ENCODE measurements around the gene LAPTM4A. TPM values are rescaled to one million over a fixed set of nuclear protein-coding genes. Genes with fewer than 3 reads are reported as not detected.

LAPTM4A gene
- total RNA-seq, 1 donor from 2014 or later = 141 TPM

GRCh38 chr2:20044778-20045177 is 6.7 kb downstream of the LAPTM4A start:
- Histone ChIP-seq H3K4me3 (ENCODE audit: low read depth, low read length) (no peak overlapping the region), H3K27me3 (ENCODE audit: control insufficient read depth, insufficient read depth, low read length) (no peaks in the 10 kb centered on the region), H3K36me3 (ENCODE audit: control insufficient read depth, insufficient read depth, low read length) (no peaks in the 10 kb centered on the region)
- no peak for DNase-seq (ENCODE audit: low read depth)
- no peak for TF ChIP-seq CTCF (IDR thresholded peaks at IDR 0.05; ENCODE audit: insufficient read depth, low read length, poor library complexity, severe bottlenecking)

GRCh38 chr2:20042531-20042930 is 8.9 kb downstream of the LAPTM4A start:
- no peak overlapping the region for H3K4me3 ChIP-seq (ENCODE audit: low read depth, low read length)
- no peaks in the 10 kb centered on the region for H3K27me3 ChIP-seq (ENCODE audit: control insufficient read depth, insufficient read depth, low read length)
- no peak for DNase-seq (ENCODE audit: low read depth)
- no peak for TF ChIP-seq CTCF (IDR thresholded peaks at IDR 0.05; ENCODE audit: insufficient read depth, low read length, poor library complexity, severe bottlenecking)
- H3K36me3 ChIP-seq (ENCODE audit: control insufficient read depth, insufficient read depth, low read length) = no peaks in the 10 kb centered on the region

DNA sequence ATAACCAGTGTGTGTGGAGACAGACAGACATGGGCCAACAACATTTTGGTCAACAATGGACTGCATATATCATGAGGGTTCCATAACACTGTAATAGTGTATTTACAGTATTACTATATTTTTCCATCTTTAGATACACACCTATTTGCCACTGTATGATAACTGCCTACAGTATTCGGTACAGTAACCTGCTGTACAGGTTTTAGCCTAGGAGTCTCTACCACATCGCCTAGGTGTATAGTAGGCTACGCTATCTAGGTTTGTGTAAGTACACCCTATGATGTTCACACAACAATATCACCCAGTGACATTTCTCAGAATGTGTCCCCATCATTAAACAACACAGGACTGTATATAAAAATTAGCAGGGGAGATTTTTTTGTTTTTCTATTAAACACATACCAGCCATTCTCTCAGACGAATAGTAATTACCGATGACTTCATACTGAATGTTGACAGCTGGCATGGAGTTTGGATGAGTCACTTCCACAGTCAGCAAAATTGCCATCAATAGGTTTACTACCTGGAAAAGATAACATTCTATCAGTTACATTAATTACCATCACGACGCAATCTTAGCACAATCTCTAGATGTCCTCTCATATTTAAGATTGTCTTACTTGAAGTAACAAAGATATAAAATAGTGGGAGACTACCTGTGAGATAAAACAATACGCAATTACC is 10.8 kb downstream of the LAPTM4A start:
- Histone ChIP-seq H3K36me3 (ENCODE audit: control insufficient read depth, insufficient read depth, low read length) (no peaks in the 10 kb centered on the region), H3K4me3 (ENCODE audit: low read depth, low read length) (no peak overlapping the region), H3K27me3 (ENCODE audit: control insufficient read depth, insufficient read depth, low read length) (no peaks in the 10 kb centered on the region)
- no peak for TF ChIP-seq CTCF (IDR thresholded peaks at IDR 0.05; ENCODE audit: insufficient read depth, low read length, poor library complexity, severe bottlenecking)
- DNase-seq (ENCODE audit: low read depth) = no peak

DNA sequence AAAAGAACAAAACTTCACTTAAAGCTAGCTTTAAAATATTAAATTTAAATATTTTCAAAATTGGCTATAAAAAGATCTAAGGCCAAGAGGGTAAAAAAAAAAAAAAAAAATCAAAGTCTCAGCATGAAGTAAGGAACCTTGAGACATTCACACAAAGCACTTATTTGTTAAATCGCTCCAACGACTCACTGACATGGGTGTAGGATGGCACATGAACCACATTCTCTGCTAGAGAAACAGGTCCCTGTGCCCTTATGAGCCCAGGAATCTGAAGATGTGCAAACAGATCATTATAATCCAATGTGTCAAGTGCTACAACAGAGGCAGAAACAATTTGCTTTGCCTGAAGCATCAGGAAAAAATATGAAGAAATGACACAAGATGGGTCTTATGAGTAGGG is 13.8 kb downstream of the LAPTM4A start:
- no peak for DNase-seq (ENCODE audit: low read depth)
- TF ChIP-seq CTCF (IDR thresholded peaks at IDR 0.05; ENCODE audit: insufficient read depth, low read length, poor library complexity, severe bottlenecking) = no peak
- peaks cover 2% of the 10 kb centered on the region for H3K36me3 ChIP-seq (ENCODE audit: control insufficient read depth, insufficient read depth, low read length)

GRCh38 chr2:20035955-20036666 is 15.3 kb downstream of the LAPTM4A start:
- no peak for DNase-seq (ENCODE audit: low read depth)
- H3K27me3 ChIP-seq (ENCODE audit: control insufficient read depth, insufficient read depth, low read length) = no peaks in the 10 kb centered on the region
- peaks cover 2% of the 10 kb centered on the region for H3K36me3 ChIP-seq (ENCODE audit: control insufficient read depth, insufficient read depth, low read length)
- TF ChIP-seq CTCF (IDR thresholded peaks at IDR 0.05; ENCODE audit: insufficient read depth, low read length, poor library complexity, severe bottlenecking) = no peak
- no peak overlapping the region for H3K4me3 ChIP-seq (ENCODE audit: low read depth, low read length)

More for the DNA sequence above, 13.8 kb downstream of the LAPTM4A start:
- H3K27me3 ChIP-seq (ENCODE audit: control insufficient read depth, insufficient read depth, low read length) = no peaks in the 10 kb centered on the region
- no peak overlapping the region for H3K4me3 ChIP-seq (ENCODE audit: low read depth, low read length)

Measured in kidney epithelial cell (primary cell).